ENCODE results near the gene LHFPL2. TPM values are rescaled to one million over a fixed set of nuclear protein-coding genes. Genes with fewer than 3 reads are reported as not detected.
A peak's percentile ranks its signal among the peaks of the same experiment; 100 is the strongest.

The LHFPL2 gene
- total RNA-seq, 1 donor from 2014 or later, result 42.1 TPM

DNA sequence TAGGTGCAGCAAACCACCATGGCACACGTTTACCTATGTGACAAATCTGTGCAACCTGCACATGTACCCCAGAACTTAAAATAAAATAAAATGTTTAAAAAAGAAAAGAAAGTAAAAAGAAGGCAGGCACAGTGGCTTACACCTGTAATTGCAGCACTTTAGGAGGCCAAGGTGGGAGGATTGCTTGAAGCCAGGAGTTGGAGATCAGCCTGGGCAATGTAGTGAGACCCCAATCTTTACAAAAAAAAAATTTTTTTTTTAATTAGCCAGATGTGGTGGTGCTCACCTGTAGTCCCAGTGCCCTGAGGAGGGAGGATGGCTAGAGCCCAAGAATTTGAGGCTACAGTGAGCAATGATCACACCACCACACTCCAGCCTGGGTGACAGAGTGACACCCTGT, 12.5 kb upstream of the LHFPL2 start:
- no peak overlapping the region for H3K27ac Mint-ChIP-seq
- no peaks in the 10 kb centered on the region for H3K27me3 Mint-ChIP-seq (ENCODE audit: low read depth)
- H3K4me1 Mint-ChIP-seq, result peaks cover 26% of the 10 kb centered on the region
- peaks cover 4% of the 10 kb centered on the region for H3K9me3 Mint-ChIP-seq
- DNase-seq (ENCODE audit: low spot score in 2 of 2, unreplicated experiment in 2 of 2), result no peak
- TF ChIP-seq, protein P1, sequence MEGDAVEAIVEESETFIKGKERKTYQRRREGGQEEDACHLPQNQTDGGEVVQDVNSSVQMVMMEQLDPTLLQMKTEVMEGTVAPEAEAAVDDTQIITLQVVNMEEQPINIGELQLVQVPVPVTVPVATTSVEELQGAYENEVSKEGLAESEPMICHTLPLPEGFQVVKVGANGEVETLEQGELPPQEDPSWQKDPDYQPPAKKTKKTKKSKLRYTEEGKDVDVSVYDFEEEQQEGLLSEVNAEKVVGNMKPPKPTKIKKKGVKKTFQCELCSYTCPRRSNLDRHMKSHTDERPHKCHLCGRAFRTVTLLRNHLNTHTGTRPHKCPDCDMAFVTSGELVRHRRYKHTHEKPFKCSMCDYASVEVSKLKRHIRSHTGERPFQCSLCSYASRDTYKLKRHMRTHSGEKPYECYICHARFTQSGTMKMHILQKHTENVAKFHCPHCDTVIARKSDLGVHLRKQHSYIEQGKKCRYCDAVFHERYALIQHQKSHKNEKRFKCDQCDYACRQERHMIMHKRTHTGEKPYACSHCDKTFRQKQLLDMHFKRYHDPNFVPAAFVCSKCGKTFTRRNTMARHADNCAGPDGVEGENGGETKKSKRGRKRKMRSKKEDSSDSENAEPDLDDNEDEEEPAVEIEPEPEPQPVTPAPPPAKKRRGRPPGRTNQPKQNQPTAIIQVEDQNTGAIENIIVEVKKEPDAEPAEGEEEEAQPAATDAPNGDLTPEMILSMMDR (IDR thresholded peaks at IDR 0.05; ENCODE audit: unreplicated experiment), result no peak
- no peak overlapping the region for H3K4me3 Mint-ChIP-seq
- no peaks in the 10 kb centered on the region for H3K36me3 Mint-ChIP-seq

DNA sequence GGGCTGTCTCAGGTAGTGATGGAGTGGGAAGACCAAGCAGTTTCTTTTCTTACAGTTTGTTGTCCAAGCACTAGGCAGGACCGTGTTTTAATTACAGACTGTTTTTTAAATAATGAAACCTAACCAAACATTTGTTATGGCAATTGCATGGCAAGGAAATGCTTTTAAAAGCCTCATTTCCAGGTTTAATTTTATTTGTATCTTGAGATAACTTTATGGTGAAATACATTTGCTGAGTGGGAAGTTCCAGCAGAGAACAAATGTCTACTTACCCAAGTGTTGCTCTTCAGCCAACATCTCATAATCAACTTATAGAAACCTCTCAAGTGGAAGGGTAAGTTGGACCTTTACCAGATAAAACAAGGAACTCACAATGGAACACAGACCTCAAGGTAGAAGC, 11.8 kb upstream of the LHFPL2 start:
- peak overlapping the region; percentile 7 for H3K27ac Mint-ChIP-seq
- TF ChIP-seq, protein P1 (IDR thresholded peaks at IDR 0.05; ENCODE audit: unreplicated experiment), result no peak
- no peak overlapping the region for H3K4me3 Mint-ChIP-seq
- H3K4me1 Mint-ChIP-seq, result peaks cover 26% of the 10 kb centered on the region
- no peaks in the 10 kb centered on the region for H3K27me3 Mint-ChIP-seq (ENCODE audit: low read depth)
- peaks cover 4% of the 10 kb centered on the region for H3K9me3 Mint-ChIP-seq
- H3K36me3 Mint-ChIP-seq, result no peaks in the 10 kb centered on the region
- no peak for DNase-seq (ENCODE audit: low spot score in 2 of 2, unreplicated experiment in 2 of 2)

DNA sequence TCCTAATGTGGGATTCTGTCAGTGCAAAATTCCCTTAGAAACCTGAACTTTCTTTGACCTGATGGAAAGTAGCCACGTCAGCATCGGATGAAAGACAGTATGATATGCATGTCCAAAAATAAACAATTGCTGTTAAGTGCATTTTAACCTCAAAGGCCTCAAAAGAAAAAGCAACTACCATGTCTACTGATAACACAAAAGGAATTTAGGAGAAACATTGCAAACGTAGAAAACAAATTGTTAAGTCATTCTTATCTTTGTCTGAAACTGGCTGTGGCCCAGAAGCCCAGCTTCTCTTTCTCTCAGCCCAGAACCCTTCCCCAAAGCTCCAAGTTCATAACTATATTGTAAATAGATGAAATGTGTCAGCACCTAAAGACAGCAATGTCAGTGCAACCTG, 11.1 kb upstream of the LHFPL2 start:
- H3K4me1 Mint-ChIP-seq, result peaks cover 27% of the 10 kb centered on the region
- no peaks in the 10 kb centered on the region for H3K36me3 Mint-ChIP-seq
- H3K27ac Mint-ChIP-seq, result peak overlapping the region; percentile 80
- TF ChIP-seq, protein P1 (IDR thresholded peaks at IDR 0.05; ENCODE audit: unreplicated experiment), result no peak
- DNase-seq (ENCODE audit: low spot score in 2 of 2, unreplicated experiment in 2 of 2), result no peak
- no peak overlapping the region for H3K4me3 Mint-ChIP-seq
- peaks cover 4% of the 10 kb centered on the region for H3K9me3 Mint-ChIP-seq
- no peaks in the 10 kb centered on the region for H3K27me3 Mint-ChIP-seq (ENCODE audit: low read depth)

DNA sequence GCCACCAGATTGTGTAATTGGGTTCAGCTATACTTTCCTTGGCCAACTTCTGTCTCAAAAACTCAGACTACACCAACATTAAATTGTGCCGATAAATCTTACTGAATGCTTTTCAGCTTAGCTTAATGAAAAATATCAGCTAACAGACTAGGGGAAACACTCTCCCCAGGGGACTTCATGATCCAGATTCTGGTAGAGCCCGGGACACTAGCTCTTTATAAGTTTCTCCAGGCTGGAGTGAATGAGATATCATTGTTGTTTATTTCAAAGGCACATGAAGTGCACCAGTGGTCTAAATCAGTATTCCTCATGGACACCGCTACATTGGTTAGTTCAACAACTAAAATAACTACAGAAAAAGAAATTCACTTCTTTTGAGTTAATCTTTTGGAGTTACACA, 10.5 kb upstream of the LHFPL2 start:
- peak overlapping the region; percentile 80 for H3K27ac Mint-ChIP-seq
- H3K9me3 Mint-ChIP-seq, result peaks cover 4% of the 10 kb centered on the region
- DNase-seq (ENCODE audit: low spot score in 2 of 2, unreplicated experiment in 2 of 2), result no peak
- H3K4me1 Mint-ChIP-seq, result peaks cover 33% of the 10 kb centered on the region
- no peak overlapping the region for H3K4me3 Mint-ChIP-seq
- no peaks in the 10 kb centered on the region for H3K36me3 Mint-ChIP-seq
- TF ChIP-seq, protein P1 (IDR thresholded peaks at IDR 0.05; ENCODE audit: unreplicated experiment), result no peak
- H3K27me3 Mint-ChIP-seq (ENCODE audit: low read depth), result no peaks in the 10 kb centered on the region

DNA sequence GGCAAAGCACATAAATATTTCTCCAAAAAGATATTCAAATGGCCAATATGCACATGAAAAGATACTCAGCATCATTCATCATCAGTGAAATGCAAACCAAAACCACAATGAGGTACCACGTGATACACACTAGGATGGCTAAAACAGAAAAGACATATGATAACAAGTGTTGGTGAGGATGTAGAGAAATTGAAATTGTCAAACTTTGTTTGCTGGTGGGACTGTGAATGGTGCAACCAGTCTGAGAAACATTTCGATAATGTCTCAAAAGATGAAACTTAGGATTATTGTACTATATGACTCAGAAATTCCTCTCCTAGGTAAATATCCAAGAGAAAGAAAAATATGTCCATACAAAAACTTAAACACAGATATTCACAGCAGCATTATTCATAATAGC, 8.6 kb upstream of the LHFPL2 start:
- no peaks in the 10 kb centered on the region for H3K36me3 Mint-ChIP-seq
- DNase-seq (ENCODE audit: low spot score in 2 of 2, unreplicated experiment in 2 of 2), result no peak
- H3K4me3 Mint-ChIP-seq, result no peak overlapping the region
- H3K27ac Mint-ChIP-seq, result no peak overlapping the region
- H3K4me1 Mint-ChIP-seq, result peaks cover 40% of the 10 kb centered on the region
- TF ChIP-seq, protein P1 (IDR thresholded peaks at IDR 0.05; ENCODE audit: unreplicated experiment), result no peak
- H3K27me3 Mint-ChIP-seq (ENCODE audit: low read depth), result no peaks in the 10 kb centered on the region
- H3K9me3 Mint-ChIP-seq, result peaks cover 4% of the 10 kb centered on the region

DNA sequence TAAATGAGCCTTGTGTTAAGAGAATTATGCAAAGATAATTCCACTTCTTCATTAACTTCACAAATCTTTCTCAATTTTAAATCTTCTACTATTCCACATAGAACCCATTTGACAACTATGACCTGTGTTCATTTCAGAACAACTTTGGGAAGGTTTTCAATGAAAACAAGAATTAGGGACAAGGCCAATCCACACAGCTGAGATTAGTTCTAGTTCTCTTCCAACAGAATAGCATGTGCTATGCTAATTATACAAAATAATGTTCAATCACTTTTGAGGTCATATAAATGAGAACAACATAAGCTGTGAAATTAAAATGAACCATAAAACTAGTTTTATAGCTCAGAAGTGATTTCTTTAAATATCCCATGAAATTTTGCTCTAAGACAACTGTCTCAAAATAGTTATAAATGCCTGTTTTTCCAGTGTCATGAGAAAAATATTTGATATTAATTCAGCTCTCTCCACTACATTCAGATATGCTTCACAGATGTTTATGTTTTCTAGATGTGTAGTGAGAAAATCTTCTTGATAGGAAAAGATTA, 7.2 kb upstream of the LHFPL2 start:
- H3K9me3 Mint-ChIP-seq, result peaks cover 4% of the 10 kb centered on the region
- no peak overlapping the region for H3K4me3 Mint-ChIP-seq
- H3K36me3 Mint-ChIP-seq, result no peaks in the 10 kb centered on the region
- no peak for DNase-seq (ENCODE audit: low spot score in 2 of 2, unreplicated experiment in 2 of 2)
- TF ChIP-seq, protein P1 (IDR thresholded peaks at IDR 0.05; ENCODE audit: unreplicated experiment), result no peak
- no peak overlapping the region for H3K27ac Mint-ChIP-seq
- H3K4me1 Mint-ChIP-seq, result peaks cover 44% of the 10 kb centered on the region
- H3K27me3 Mint-ChIP-seq (ENCODE audit: low read depth), result no peaks in the 10 kb centered on the region

Data from mesothelial cell of epicardium (in vitro differentiated cells).